Natural killer cell (primary cell): ENCODE results near the gene FDXR. TPM values are rescaled to one million over a fixed set of nuclear protein-coding genes. Genes with fewer than 3 reads are reported as not detected.

Experiments
- ATAC-seq, 3 donors: fragments of 150-1000 bp in 2 of 3; fragments of 200-7000 bp in 1 of 3; cut with Tn5 transposase; 1 replicate in 1 of 3; 2 replicates in 2 of 3; pipeline ENCODE4 v1.10.0; 2021; ENCODE audit warnings: mild to moderate bottlenecking in 2 of 3, moderate library complexity in 2 of 3
- DNase-seq, 2 donors: peaks; one replicate each; pipeline versions ENCODE4 v3.0.0 to v3.0.0-alpha.2; 2013 to 2021; ENCODE audit warnings: mixed read lengths in 1 of 2
- H3K27ac ChIP-seq: one replicate; pipeline ENCODE4 v1.5.1; 2013; ENCODE audit warnings: mild to moderate bottlenecking, low read length
- H3K27me3 ChIP-seq: one replicate; pipeline ENCODE4 v1.6.1; 2013; ENCODE audit warnings: low read length; ENCODE audit not compliant: control insufficient read depth, insufficient read depth
- H3K36me3 ChIP-seq: one replicate; pipeline ENCODE4 v1.6.1; 2013; ENCODE audit warnings: low read length; ENCODE audit not compliant: control insufficient read depth, insufficient read depth
- H3K4me1 ChIP-seq: one replicate; pipeline ENCODE4 v1.6.1; 2013; ENCODE audit warnings: low read length; ENCODE audit not compliant: control insufficient read depth, insufficient read depth
- H3K4me3 ChIP-seq: one replicate; pipeline ENCODE4 v1.5.1; 2013; ENCODE audit warnings: low read length
- H3K9me3 ChIP-seq: one replicate; pipeline ENCODE4 v1.6.1; 2013; ENCODE audit warnings: low read length; ENCODE audit not compliant: control insufficient read depth, insufficient read depth
- H3K27ac Mint-ChIP-seq, 2 donors: one replicate each; pipeline ENCODE4 v1.8.0; 2022; ENCODE audit warnings: mild to moderate bottlenecking in 2 of 2, mixed read lengths in 2 of 2, moderate library complexity in 1 of 2
- H3K27me3 Mint-ChIP-seq, 2 donors: one replicate each; pipeline ENCODE4 v1.8.0; 2022; ENCODE audit warnings: low read depth in 2 of 2, mixed read lengths in 2 of 2
- H3K36me3 Mint-ChIP-seq: one replicate; pipeline ENCODE4 v1.8.0; 2022; ENCODE audit warnings: mixed read lengths
- H3K4me1 Mint-ChIP-seq, 2 donors: one replicate each; pipeline ENCODE4 v1.8.0; 2022; ENCODE audit warnings: mixed read lengths in 2 of 2
- H3K4me3 Mint-ChIP-seq: one replicate; pipeline ENCODE4 v1.8.0; 2022; ENCODE audit warnings: mild to moderate bottlenecking, moderate library complexity, mixed read lengths
- H3K9me3 Mint-ChIP-seq, 2 donors: one replicate each; pipeline ENCODE4 v1.8.0; 2022; ENCODE audit warnings: mixed read lengths in 2 of 2
- WGBS: methylation state at CpG from one replicate; pipeline ENCODE4 v1.1.7; 2013; ENCODE audit warnings: missing lambda C conversion rate; ENCODE audit not compliant: insufficient coverage; 5-methylcytosine and 5-hydroxymethylcytosine counted together
- intact Hi-C: fragments of 100-400 bp; cut with micrococcal nuclease; formaldehyde crosslinking; loops from one replicate; pipeline ENCODE4 v1.14.2; 2022
- total RNA-seq, 4 donors: library from RNA; stranded (reverse); fragments of 120-200 nt in 1 of 4; gene quantifications; one replicate each; pipeline versions ENCODE4 v1.2.3 to v1.2.4, GENCODE V29; 2013 to 2022
- TF ChIP-seq, protein P1 (sequence below): fragments of 200-600 bp; IDR thresholded peaks from one replicate; pipeline ENCODE4 v1.8.0; 2022; ENCODE audit warnings: antibody characterized with exemption

The FDXR gene
- total RNA-seq, 3 donors from 2014 or later (not counting 1 experiment from before 2014, with no cell fraction given): 4.5 to 9.1 (median 7.8) TPM

GRCh38 chr17:74853048-74853397 is 19.8 kb downstream of the FDXR start:
- intact Hi-C loops: no loop called here
- H3K4me1 ChIP-seq: peaks cover 8% of the 10 kb centered on the region
- TF ChIP-seq, protein P1, sequence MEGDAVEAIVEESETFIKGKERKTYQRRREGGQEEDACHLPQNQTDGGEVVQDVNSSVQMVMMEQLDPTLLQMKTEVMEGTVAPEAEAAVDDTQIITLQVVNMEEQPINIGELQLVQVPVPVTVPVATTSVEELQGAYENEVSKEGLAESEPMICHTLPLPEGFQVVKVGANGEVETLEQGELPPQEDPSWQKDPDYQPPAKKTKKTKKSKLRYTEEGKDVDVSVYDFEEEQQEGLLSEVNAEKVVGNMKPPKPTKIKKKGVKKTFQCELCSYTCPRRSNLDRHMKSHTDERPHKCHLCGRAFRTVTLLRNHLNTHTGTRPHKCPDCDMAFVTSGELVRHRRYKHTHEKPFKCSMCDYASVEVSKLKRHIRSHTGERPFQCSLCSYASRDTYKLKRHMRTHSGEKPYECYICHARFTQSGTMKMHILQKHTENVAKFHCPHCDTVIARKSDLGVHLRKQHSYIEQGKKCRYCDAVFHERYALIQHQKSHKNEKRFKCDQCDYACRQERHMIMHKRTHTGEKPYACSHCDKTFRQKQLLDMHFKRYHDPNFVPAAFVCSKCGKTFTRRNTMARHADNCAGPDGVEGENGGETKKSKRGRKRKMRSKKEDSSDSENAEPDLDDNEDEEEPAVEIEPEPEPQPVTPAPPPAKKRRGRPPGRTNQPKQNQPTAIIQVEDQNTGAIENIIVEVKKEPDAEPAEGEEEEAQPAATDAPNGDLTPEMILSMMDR: no peak
- H3K27me3 ChIP-seq: peaks cover 31% of the 10 kb centered on the region
- H3K27ac ChIP-seq: no peak overlapping the region
- peak overlapping the region; percentile 37 for H3K4me3 Mint-ChIP-seq
- DNase-seq: no peak
- H3K27ac Mint-ChIP-seq: no peak overlapping the region
- ATAC-seq: no peak
- peaks cover 0 to 18% of the 10 kb centered on the region in 2 donors for H3K4me1 Mint-ChIP-seq
- no peak overlapping the region for H3K4me3 ChIP-seq
- no peaks in the 10 kb centered on the region for H3K9me3 ChIP-seq
- no peaks in the 10 kb centered on the region for H3K9me3 Mint-ChIP-seq
- no peaks in the 10 kb centered on the region for H3K36me3 ChIP-seq
- peaks cover 50 to 57% of the 10 kb centered on the region in 2 donors for H3K27me3 Mint-ChIP-seq
- WGBS: 11% methylated on average over 9 of the region's 9 CpGs
- H3K36me3 Mint-ChIP-seq: no peaks in the 10 kb centered on the region

DNA sequence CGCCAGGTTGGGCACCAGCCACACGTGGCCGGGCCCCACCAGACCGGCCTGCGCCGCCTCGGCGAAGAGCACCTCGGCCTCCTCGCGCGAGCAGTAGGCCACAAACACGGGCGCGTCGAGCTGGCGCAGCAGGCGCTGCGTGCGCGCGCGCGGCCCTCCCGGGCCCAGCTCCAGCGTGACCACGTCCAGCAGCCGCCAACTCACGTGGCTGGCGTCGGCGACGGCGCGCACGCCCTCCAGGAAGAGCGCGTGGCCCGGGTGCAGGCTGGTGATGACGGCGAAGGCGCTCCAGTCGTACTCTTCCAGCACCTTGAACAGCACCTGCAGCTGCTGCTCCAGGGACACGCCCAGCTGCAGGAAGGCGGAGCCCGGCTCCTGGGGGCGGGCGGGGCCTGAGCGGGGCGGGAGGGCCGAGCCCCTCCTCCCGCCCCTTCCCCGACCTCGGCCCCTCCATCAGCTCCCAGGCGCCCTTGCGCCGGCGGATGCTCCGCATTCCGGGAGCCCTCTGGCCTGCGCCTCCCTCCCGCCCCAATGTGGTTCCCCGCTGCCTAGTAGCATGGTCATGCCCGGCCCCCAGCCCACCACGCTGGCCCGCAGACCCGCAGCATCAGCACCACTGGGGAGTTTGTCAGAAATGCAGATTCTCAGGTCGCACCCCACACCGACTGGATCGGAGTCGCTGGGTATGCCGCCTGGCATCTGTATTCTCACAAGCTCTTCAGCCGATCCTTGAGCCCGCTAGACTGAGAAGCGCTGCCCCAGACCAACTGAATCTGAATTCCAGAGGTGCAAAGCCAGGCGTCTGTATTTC is 20.4 kb downstream of the FDXR start:
- H3K27ac Mint-ChIP-seq: no peak overlapping the region
- intact Hi-C loops: no loop called here
- no peak overlapping the region for H3K4me3 ChIP-seq

DNA sequence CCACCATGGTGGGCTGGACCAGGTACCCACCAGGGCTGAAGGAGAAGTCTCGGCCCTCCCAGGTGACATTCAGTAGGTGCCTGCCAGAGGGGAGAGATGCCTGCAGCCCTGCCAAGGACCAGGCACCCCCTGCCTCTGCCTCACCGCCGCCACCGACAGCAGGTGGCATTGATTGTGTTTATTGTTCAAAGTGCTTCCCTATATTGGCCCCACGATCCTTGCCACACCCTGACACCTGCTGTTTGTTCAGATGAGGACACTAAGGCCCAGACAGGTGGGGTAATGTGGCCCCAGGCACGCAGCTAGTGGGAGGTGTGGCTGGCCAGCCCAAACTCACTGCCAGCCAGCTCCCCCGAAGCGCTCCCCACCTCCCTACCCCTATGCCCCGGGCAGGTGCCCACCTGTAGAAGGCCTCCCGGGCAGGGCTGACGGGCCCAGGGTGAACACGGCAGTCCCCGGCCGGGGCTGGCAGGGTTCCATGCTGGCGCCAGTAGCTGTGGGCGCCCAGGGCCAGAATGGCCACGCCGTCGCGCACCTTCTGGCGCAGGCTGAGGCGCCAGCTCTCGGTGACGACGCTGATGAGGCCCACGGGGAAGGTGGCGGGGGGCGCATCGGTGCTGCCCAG is 21.1 kb downstream of the FDXR start:
- Histone ChIP-seq H3K4me1 (peaks cover 8% of the 10 kb centered on the region), H3K27me3 (peaks cover 27% of the 10 kb centered on the region), H3K9me3 (no peaks in the 10 kb centered on the region), H3K36me3 (no peaks in the 10 kb centered on the region), H3K27ac (no peak overlapping the region), H3K4me3 (no peak overlapping the region)
- H3K36me3 Mint-ChIP-seq: no peaks in the 10 kb centered on the region
- H3K9me3 Mint-ChIP-seq: no peaks in the 10 kb centered on the region
- TF ChIP-seq, protein P1: no peak
- H3K27me3 Mint-ChIP-seq: peaks cover 37 to 45% of the 10 kb centered on the region in 2 donors
- peaks cover 0 to 18% of the 10 kb centered on the region in 2 donors for H3K4me1 Mint-ChIP-seq
- H3K27ac Mint-ChIP-seq: no peak overlapping the region
- H3K4me3 Mint-ChIP-seq: no peak overlapping the region
- ATAC-seq (no peak), DNase-seq (no peak)
- WGBS: 64% methylated on average over 29 of the region's 29 CpGs
- intact Hi-C loops: no loop called here

More for the DNA sequence above, 20.4 kb downstream of the FDXR start:
- H3K4me3 Mint-ChIP-seq: peak overlapping the region; percentile 37
- ATAC-seq (peak in 2 of 3 donors; percentile 59 to 66), DNase-seq (peak in 1 of 2 donors; percentile 83)
- WGBS: 14% methylated on average over 76 of the region's 76 CpGs
- no peaks in the 10 kb centered on the region for H3K9me3 Mint-ChIP-seq
- H3K4me1 Mint-ChIP-seq: peaks cover 0 to 18% of the 10 kb centered on the region in 2 donors
- no peaks in the 10 kb centered on the region for H3K36me3 Mint-ChIP-seq
- H3K27me3 Mint-ChIP-seq: peaks cover 44 to 52% of the 10 kb centered on the region in 2 donors
- H3K9me3 ChIP-seq: no peaks in the 10 kb centered on the region
- TF ChIP-seq, protein P1: no peak
- no peaks in the 10 kb centered on the region for H3K36me3 ChIP-seq
- no peak overlapping the region for H3K27ac ChIP-seq
- H3K27me3 ChIP-seq: peaks cover 30% of the 10 kb centered on the region
- peaks cover 8% of the 10 kb centered on the region for H3K4me1 ChIP-seq
